Gastroesophageal sphincter (tissue), 4 donors: ENCODE measurements around the gene FAM53B. TPM values are rescaled to one million over a fixed set of nuclear protein-coding genes. Genes with fewer than 3 reads are reported as not detected.
"Not testable (repeated sequence)": the region's sequence is repeated elsewhere in the genome, so short reads cannot be mapped to it uniquely, and the experiment has no call there.

ENCODE experiments used
- ATAC-seq: fragments of 150-250 bp; one replicate; pipeline ENCODE4 v1.9.1; 2016; ENCODE audit warnings: mild to moderate bottlenecking, moderate library complexity
- H3K27ac ChIP-seq, 4 donors: fragments of 200-600 bp; sonication (generic) in 3 of 4; 1 replicate in 3 of 4; 2 replicates in 1 of 4; pipeline ENCODE4 v1.5.1; 2016 to 2019
- H3K27me3 ChIP-seq: fragments of 200-600 bp; sonication (generic); one replicate; pipeline ENCODE4 v1.5.1; 2019
- H3K36me3 ChIP-seq, 2 donors: fragments of 200-600 bp; sonication (generic); one replicate each; pipeline ENCODE4 v1.5.1; 2019; ENCODE audit warnings: control low read depth in 1 of 2
- H3K4me1 ChIP-seq, 3 donors: fragments of 200-600 bp; sonication (generic); 1 replicate in 2 of 3; 2 replicates in 1 of 3; pipeline ENCODE4 v1.5.1; 2016 to 2019; ENCODE audit warnings: control low read depth in 2 of 3
- H3K4me3 ChIP-seq, 2 donors: fragments of 200-600 bp; sonication (generic); one replicate each; pipeline ENCODE4 v1.5.1; 2019; ENCODE audit warnings: mild to moderate bottlenecking in 1 of 2, moderate library complexity in 1 of 2
- H3K9me3 ChIP-seq, 3 donors: fragments of 200-600 bp; sonication (generic); one replicate each; pipeline ENCODE4 v1.5.1; 2017 to 2019; ENCODE audit warnings: control low read depth in 2 of 3
- CTCF ChIP-seq, 4 experiments: fragments of 200-600 bp in 2 of 4; fragments of 450-650 bp in 2 of 4; sonication (generic) in 1 of 4; IDR thresholded peaks; one replicate each; pipeline ENCODE4 v1.5.1; 2017 to 2019; ENCODE audit warnings: antibody characterized with exemption in 4 of 4, mild to moderate bottlenecking in 2 of 4, moderate library complexity in 2 of 4
- EP300 ChIP-seq: sonication (generic); formaldehyde crosslinking; IDR thresholded peaks from one replicate; pipeline ENCODE4 v1.6.1; 2017; ENCODE audit warnings: antibody characterized with exemption, mild to moderate bottlenecking
- POLR2A ChIP-seq, 2 donors: fragments of 450-650 bp; IDR thresholded peaks; one replicate each; pipeline ENCODE4 v1.6.1; 2017; ENCODE audit warnings: antibody characterized with exemption in 2 of 2, mild to moderate bottlenecking in 2 of 2, moderate library complexity in 1 of 2
- POLR2AphosphoS5 ChIP-seq: sonication (generic); formaldehyde crosslinking; IDR thresholded peaks from one replicate; pipeline ENCODE4 v1.6.1; 2017; ENCODE audit warnings: antibody characterized with exemption
- WGBS, 2 donors: methylation state at CpG; one replicate each; pipeline ENCODE4 v1.1.5; 2018; ENCODE audit warnings: low coverage in 1 of 2; 5-methylcytosine and 5-hydroxymethylcytosine counted together
- total RNA-seq, 4 donors: library from RNA; depleted of rRNA; stranded (reverse); fragments of >200 nt; gene quantifications; one replicate each; pipeline ENCODE4 v1.1.0, GENCODE V29; 2016

The FAM53B gene
- total RNA-seq, 4 donors from 2014 or later: 24.5 to 33.0 (median 30.2) TPM

DNA sequence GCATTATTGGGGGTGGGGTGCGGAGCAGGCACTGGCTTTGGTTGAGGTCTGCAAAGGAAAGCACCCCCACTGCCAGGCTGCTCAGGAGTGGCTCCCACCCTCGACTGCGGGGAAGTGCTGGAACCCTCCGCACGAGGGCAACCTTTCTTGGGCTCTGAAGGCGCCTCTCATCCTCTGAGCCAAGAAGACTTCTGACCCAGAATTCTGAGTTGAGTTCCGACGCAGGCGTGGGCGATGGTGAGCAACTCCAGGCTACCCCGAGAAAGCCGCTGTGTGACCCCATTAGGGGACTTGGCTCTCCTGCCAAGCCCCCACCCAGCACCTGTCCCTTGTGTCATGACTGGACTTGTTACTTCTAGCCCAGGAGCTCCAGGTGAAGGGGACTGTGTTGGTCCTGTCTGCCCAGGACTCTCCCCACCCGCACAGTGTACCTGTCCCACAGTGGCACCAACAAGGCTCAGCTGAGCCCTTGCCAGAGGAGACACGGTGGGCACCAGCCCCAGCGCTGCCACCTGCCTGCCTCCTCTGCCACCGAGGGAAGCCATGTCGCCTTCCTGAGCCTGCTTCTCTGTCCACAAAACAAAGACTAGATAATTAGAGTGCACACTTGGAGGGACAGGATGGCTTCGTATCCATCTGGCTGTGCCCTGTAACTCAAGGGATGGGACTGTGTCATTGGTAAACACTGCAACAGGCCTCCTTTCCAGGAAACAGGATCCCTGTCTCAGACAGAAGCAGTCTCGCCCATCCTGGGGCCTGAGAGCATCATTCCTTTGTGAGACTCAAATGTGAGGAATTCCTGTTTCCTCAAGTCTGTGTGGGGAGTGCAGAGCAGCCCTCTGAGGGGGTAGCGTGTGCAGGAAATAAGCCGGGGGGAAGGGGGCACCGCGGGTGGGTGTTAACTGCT lies 153.7 kb downstream of the FAM53B start:
- Histone ChIP-seq H3K27ac (peak overlapping the region in 1 of 4 donors; percentile 64), H3K4me3 (no peak overlapping the region), H3K4me1 (peaks cover 0 to 26% (median 14%) of the 10 kb centered on the region in 3 donors), H3K36me3 (no peaks in the 10 kb centered on the region), H3K9me3 (peaks cover 0 to 8% (median 0%) of the 10 kb centered on the region in 3 donors), H3K27me3 (no peaks in the 10 kb centered on the region)
- ATAC-seq: no peak
- whole genome bisulfite sequencing, 2 donors: 50 to 84% methylated on average over 4 to 5 of the region's 23 CpGs
- TF ChIP-seq EP300: no peak
- no peak for TF ChIP-seq CTCF (IDR thresholded peaks at IDR 0.05)
- TF ChIP-seq POLR2AphosphoS5: no peak
- TF ChIP-seq POLR2A (IDR thresholded peaks at IDR 0.05): no peak

- H3K27ac ChIP-seq: peak overlapping the region in 3 of 4 donors; percentile 5 to 64 (median 63)
- H3K4me3 ChIP-seq: no peak overlapping the region
- WGBS, 2 donors: 79 to 84% methylated on average over 5 to 15 of the region's 24 CpGs
- H3K4me1 ChIP-seq: peaks cover 0 to 26% (median 14%) of the 10 kb centered on the region in 3 donors
- peaks cover 0 to 8% (median 0%) of the 10 kb centered on the region in 3 donors for H3K9me3 ChIP-seq
- no peak for TF ChIP-seq EP300
- no peak for TF ChIP-seq CTCF (IDR thresholded peaks at IDR 0.05)
- no peak for TF ChIP-seq POLR2A (IDR thresholded peaks at IDR 0.05)
- no peak for TF ChIP-seq POLR2AphosphoS5
- ATAC-seq: no peak
- no peaks in the 10 kb centered on the region for H3K36me3 ChIP-seq
- no peaks in the 10 kb centered on the region for H3K27me3 ChIP-seq
Measured at GRCh38 chr10:124589491-124590041, 154.6 kb downstream of the FAM53B start.

DNA sequence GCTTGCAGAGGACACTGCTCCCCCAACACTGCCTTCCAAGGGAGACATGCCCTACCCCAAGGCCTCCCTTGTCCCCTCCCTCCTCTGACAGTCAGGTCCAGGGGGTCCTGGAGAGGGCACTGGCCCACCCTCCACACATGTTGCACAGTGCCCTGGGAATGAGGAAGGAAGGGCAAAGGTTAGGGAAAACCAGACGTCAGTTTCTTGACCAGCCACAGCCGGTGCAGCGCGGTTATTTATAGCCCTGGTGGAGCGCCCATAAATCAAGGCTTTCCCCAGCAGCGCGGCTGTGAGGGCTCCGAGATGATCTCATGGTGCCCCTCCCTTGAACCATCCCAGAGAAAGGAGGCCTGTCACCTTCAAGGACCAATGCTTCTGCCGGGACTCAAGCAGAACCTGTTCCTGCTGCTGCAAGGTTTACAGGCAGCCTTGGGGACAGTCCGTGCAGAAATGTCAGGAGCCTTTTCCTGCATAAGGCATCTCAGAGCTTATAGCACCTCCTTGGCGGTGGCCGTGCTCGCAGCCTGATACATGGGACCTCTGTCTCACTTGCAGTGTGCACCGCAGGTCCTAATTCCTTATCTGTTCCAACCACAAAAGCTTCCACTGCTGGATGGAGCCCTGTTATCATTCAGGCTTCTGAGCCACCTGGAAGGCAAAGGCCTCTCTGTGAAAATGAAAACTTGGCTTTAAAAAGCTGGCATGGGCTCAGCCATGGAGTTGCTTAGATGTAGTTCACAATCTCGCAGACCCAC lies 155.3 kb downstream of the FAM53B start:
- TF ChIP-seq POLR2A (IDR thresholded peaks at IDR 0.05): no peak
- peak; percentile 49 for TF ChIP-seq POLR2AphosphoS5
- TF ChIP-seq CTCF (IDR thresholded peaks at IDR 0.05): no peak
- TF ChIP-seq EP300: no peak
- Histone ChIP-seq H3K27ac (peak overlapping the region in 3 of 4 donors; percentile 5 to 64 (median 63)), H3K4me1 (peaks cover 0 to 26% (median 14%) of the 10 kb centered on the region in 3 donors), H3K27me3 (no peaks in the 10 kb centered on the region), H3K9me3 (peaks cover 0 to 8% (median 0%) of the 10 kb centered on the region in 3 donors), H3K4me3 (no peak overlapping the region), H3K36me3 (no peaks in the 10 kb centered on the region)
- 10% methylated on average over 2 of the region's 15 CpGs; no CpG with 5 or more reads in 1 of the 2 donors for WGBS, 2 donors
- ATAC-seq: peak; percentile 76

- not testable (repeated sequence) for H3K36me3 ChIP-seq, H3K4me3 ChIP-seq, H3K9me3 ChIP-seq, H3K27me3 ChIP-seq, ATAC-seq
- Histone ChIP-seq H3K27ac (peak overlapping the region in 2 of 4 donors; percentile 63 to 64), H3K4me1 (peaks cover 0 to 26% (median 14%) of the 10 kb centered on the region in 3 donors)
- WGBS, 2 donors: 45 to 68% methylated on average over 4 to 5 of the region's 6 CpGs
Measured at GRCh38 chr10:124588341-124588735, 155.8 kb downstream of the FAM53B start.

DNA sequence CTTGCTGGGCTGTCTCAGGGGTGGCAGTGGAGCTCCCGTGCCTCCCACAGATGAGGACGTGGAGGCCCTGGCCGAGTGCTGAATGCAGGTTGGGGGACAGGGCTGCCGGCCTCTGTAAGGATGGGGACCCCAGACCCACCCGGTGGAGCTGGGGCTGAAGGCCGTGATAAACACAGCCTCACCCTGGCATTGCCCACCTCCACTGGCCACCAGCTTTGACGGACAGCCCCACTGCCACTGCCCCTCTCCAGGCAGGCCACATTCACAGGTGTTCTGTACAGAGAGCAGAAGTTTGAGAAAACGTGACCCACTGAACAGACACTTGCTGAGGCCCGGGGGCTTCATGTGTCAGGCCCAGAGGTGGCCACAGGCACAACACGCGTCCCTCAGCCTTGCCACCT lies 156.4 kb downstream of the FAM53B start:
- H3K36me3 ChIP-seq: no peaks in the 10 kb centered on the region
- H3K9me3 ChIP-seq: peaks cover 0 to 8% (median 0%) of the 10 kb centered on the region in 3 donors
- H3K4me1 ChIP-seq: peaks cover 0 to 26% (median 14%) of the 10 kb centered on the region in 3 donors
- WGBS, 2 donors: 85 to 93% methylated on average over 4 to 5 of the region's 11 CpGs
- no peak overlapping the region for H3K4me3 ChIP-seq
- no peaks in the 10 kb centered on the region for H3K27me3 ChIP-seq
- peak overlapping the region in 1 of 4 donors; percentile 64 for H3K27ac ChIP-seq
- no peak for ATAC-seq
- TF ChIP-seq CTCF (IDR thresholded peaks at IDR 0.05) (no peak), EP300 (no peak), POLR2A (IDR thresholded peaks at IDR 0.05) (no peak), POLR2AphosphoS5 (no peak)
